Testis (tissue), 3 donors: ENCODE results near the gene ARID2. TPM values are rescaled to one million over a fixed set of nuclear protein-coding genes. Genes with fewer than 3 reads are reported as not detected.
A peak's percentile ranks its signal among the peaks of the same experiment; 100 is the strongest.

Experiments
- DNase-seq: peaks from one replicate; pipeline ENCODE4 v3.0.0-alpha.2; 2019
- H3K27ac ChIP-seq, 2 donors: fragments of 200-600 bp; sonication (generic); one replicate each; pipeline ENCODE4 v1.5.1; 2019
- H3K27me3 ChIP-seq: fragments of 200-600 bp; sonication (generic); one replicate; pipeline ENCODE4 v1.5.1; 2019
- H3K36me3 ChIP-seq: fragments of 200-600 bp; sonication (generic); one replicate; pipeline ENCODE4 v1.5.1; 2017; ENCODE audit warnings: low read depth; ENCODE audit errors: missing control alignments
- H3K4me1 ChIP-seq: fragments of 200-600 bp; sonication (generic); one replicate; pipeline ENCODE4 v1.5.1; 2019
- H3K4me3 ChIP-seq, 2 donors: fragments of 200-600 bp; sonication (generic); one replicate each; pipeline ENCODE4 v1.5.1; 2017 to 2019
- H3K9me3 ChIP-seq: fragments of 200-600 bp; sonication (generic); one replicate; pipeline ENCODE4 v1.5.1; 2017
- POLR2A ChIP-seq: fragments of 450-650 bp; IDR thresholded peaks from one replicate; pipeline ENCODE4 v1.6.1; 2017; ENCODE audit warnings: antibody characterized with exemption, mild to moderate bottlenecking, moderate library complexity
- WGBS, 2 donors: methylation state at CpG; one replicate each; pipeline ENCODE4 v1.1.5; 2018; 5-methylcytosine and 5-hydroxymethylcytosine counted together
- intact Hi-C: fragments of 100-400 bp; cut with DNase I; formaldehyde crosslinking; loops from one replicate; pipeline ENCODE4 v1.15.1; 2023; ENCODE audit warnings: low total_unique reads
- polyA plus RNA-seq: library from polyadenylated mRNA; stranded (reverse); fragments of 350-450 nt; fragmentation: Illumina TruSeq; extraction: RNeasy Lipid Tissue Mini Kit (QIAGEN cat#74804); gene quantifications from one replicate; pipeline ENCODE4 v1.2.3, GENCODE V29; 2014; ENCODE audit warnings: low read depth, low replicate concordance; ENCODE audit not compliant: insufficient read depth
- total RNA-seq, 2 donors: library from RNA; depleted of rRNA; stranded (reverse); fragments of >200 nt; gene quantifications; one replicate each; pipeline ENCODE4 v1.2.3, GENCODE V29; 2016
- TF ChIP-seq, protein P1 (sequence below), 3 experiments: fragments of 450-650 bp in 2 of 3; fragments of 200-600 bp in 1 of 3; sonication (generic) in 1 of 3; IDR thresholded peaks; one replicate each; pipeline ENCODE4 v1.5.1; 2016 to 2019; ENCODE audit warnings: antibody characterized with exemption in 3 of 3, mild to moderate bottlenecking in 2 of 3, moderate library complexity in 1 of 3

Gene ARID2
- total and polyA plus RNA-seq, 3 donors from 2014 or later: 50.4 to 82.2 (median 72.4) TPM

DNA sequence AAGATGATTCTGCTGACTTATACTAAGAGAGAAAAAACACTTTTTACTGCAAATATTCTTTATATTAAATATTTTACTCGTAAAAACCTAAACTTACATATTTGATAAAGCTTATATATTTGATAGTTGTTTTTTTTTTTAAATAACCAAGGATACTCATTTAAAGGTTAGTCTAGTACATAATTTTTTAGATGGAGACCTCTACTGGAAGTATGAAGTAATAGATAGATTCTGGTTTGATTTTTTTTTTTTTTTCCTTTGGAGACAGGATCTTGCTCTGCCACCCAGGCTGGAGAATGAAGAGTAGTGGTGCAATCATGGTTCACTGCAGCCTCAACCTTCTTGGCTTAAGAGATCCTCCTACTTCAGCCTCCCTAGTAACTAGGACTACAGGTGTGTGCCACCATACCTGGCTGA, 16.4 kb downstream of the ARID2 start:
- no peaks in the 10 kb centered on the region for H3K27me3 ChIP-seq
- no peaks in the 10 kb centered on the region for H3K36me3 ChIP-seq
- intact Hi-C loops: loop anchor here (10.0 kb wide), 1 partner anchor 201 kb away; no protein-coding TSS in a partner anchor
- H3K4me1 ChIP-seq: peaks cover 4% of the 10 kb centered on the region
- no peak for DNase-seq
- no peak overlapping the region for H3K4me3 ChIP-seq
- H3K27ac ChIP-seq: no peak overlapping the region
- TF ChIP-seq POLR2A: no peak
- TF ChIP-seq, protein P1, sequence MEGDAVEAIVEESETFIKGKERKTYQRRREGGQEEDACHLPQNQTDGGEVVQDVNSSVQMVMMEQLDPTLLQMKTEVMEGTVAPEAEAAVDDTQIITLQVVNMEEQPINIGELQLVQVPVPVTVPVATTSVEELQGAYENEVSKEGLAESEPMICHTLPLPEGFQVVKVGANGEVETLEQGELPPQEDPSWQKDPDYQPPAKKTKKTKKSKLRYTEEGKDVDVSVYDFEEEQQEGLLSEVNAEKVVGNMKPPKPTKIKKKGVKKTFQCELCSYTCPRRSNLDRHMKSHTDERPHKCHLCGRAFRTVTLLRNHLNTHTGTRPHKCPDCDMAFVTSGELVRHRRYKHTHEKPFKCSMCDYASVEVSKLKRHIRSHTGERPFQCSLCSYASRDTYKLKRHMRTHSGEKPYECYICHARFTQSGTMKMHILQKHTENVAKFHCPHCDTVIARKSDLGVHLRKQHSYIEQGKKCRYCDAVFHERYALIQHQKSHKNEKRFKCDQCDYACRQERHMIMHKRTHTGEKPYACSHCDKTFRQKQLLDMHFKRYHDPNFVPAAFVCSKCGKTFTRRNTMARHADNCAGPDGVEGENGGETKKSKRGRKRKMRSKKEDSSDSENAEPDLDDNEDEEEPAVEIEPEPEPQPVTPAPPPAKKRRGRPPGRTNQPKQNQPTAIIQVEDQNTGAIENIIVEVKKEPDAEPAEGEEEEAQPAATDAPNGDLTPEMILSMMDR (IDR thresholded peaks at IDR 0.05): peak in 1 of 3 experiments; percentile 32
- no peaks in the 10 kb centered on the region for H3K9me3 ChIP-seq
- WGBS, 2 donors: 84 to 97% methylated on average over 1 of the region's 1 CpG

DNA sequence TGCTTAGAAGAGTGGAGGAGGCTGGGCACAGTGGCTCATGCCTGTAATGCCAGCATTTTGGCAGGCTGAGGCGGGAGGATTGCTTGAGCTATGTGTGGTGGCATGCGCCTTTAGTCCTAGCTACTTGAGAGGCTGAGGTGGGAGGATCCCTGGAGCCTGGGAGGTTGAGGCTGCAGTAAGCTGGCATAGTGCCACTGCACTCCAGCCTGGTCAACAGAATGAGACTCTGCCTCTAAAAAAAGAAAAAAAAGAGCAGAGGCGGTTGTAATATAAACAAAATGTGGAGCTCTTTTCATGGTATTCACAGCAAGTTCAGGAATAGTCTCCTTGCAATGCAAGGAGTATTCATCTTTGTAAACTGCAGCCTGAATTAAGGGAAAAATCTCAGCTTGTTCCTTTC, 27.2 kb downstream of the ARID2 start:
- Histone ChIP-seq H3K4me1 (peaks cover 10% of the 10 kb centered on the region), H3K36me3 (no peaks in the 10 kb centered on the region), H3K9me3 (no peaks in the 10 kb centered on the region), H3K27ac (no peak overlapping the region), H3K27me3 (no peaks in the 10 kb centered on the region), H3K4me3 (no peak overlapping the region)
- intact Hi-C loops: no loop called here
- 68 to 83% methylated on average over 3 of the region's 3 CpGs for WGBS, 2 donors
- peak; percentile 25 for DNase-seq
- TF ChIP-seq POLR2A: no peak
- TF ChIP-seq, protein P1 (IDR thresholded peaks at IDR 0.05): no peak

DNA sequence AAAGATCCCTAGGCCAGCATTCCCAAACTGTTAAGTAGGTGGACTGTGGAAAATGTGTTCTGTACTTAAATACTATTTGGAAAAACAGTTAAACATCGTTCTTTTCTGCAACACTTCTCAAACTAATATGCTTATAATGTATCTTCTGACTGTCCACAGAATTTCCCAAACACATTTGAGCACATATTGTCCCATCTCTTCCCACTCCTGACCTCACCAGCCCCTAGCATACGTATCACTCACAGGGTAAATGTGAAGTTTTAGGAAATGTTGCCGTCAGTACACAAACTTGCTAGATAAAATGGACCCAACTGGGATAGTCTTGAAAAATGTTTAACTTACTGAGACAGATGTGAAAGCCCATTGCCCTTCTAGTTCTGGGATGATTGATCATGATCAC, 27.7 kb downstream of the ARID2 start:
- Histone ChIP-seq H3K27ac (peak overlapping the region in 1 of 2 donors; percentile 7), H3K9me3 (no peaks in the 10 kb centered on the region), H3K27me3 (no peaks in the 10 kb centered on the region), H3K4me3 (no peak overlapping the region), H3K36me3 (no peaks in the 10 kb centered on the region), H3K4me1 (peaks cover 14% of the 10 kb centered on the region)
- intact Hi-C loops: no loop called here
- TF ChIP-seq, protein P1 (IDR thresholded peaks at IDR 0.05): no peak
- TF ChIP-seq POLR2A: no peak
- WGBS, 2 donors: 48 to 62% methylated on average over 3 of the region's 3 CpGs
- DNase-seq: no peak

DNA sequence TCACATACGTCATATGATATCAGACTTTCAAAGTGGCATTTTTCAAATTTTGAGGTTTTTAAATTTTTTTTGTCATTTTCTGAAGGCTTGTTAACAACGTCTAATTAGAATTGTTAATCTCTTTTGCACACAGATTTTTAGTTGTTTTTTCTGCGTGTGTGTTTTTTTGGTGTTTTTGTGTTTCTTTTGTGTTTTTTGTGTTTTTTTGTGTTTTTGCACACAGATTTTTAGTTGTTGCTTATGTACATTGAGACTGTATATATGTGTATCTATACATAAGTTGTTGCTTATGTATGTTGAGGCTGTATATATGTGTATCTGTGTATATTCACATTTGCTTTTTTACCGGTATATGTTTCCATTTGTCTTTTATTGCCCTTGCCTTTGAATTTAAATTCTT, 30.8 kb downstream of the ARID2 start:
- Histone ChIP-seq H3K4me1 (peaks cover 24% of the 10 kb centered on the region), H3K36me3 (no peaks in the 10 kb centered on the region), H3K27ac (no peak overlapping the region), H3K27me3 (no peaks in the 10 kb centered on the region), H3K4me3 (no peak overlapping the region), H3K9me3 (no peaks in the 10 kb centered on the region)
- WGBS, 2 donors: 93 to 94% methylated on average over 4 of the region's 4 CpGs
- TF ChIP-seq POLR2A: no peak
- TF ChIP-seq, protein P1 (IDR thresholded peaks at IDR 0.05): no peak
- intact Hi-C loops: no loop called here
- DNase-seq: no peak
